Testis (tissue), 2 donors: ENCODE measurements around the gene CDC42EP4.

Experiments used
- CTCF ChIP-seq, 3 experiments: fragments of 450-650 bp in 2 of 3; fragments of 200-600 bp in 1 of 3; sonication (generic) in 1 of 3; IDR thresholded peaks; one replicate each; pipeline ENCODE4 v1.5.1; 2016 to 2019; ENCODE audit warnings: antibody characterized with exemption in 3 of 3, mild to moderate bottlenecking in 2 of 3, moderate library complexity in 1 of 3
- POLR2A ChIP-seq: fragments of 450-650 bp; IDR thresholded peaks from one replicate; pipeline ENCODE4 v1.6.1; 2017; ENCODE audit warnings: antibody characterized with exemption, mild to moderate bottlenecking, moderate library complexity

GRCh38 chr17:73343739-73344454 is 32.1 kb upstream of the CDC42EP4 start:
- TF ChIP-seq CTCF (IDR thresholded peaks at IDR 0.05) (no peak), POLR2A (no peak)
